Hepatic stellate cell (primary cell): Measurements from ENCODE around the gene TDG.
"Not testable (repeated sequence)": the region's sequence is repeated elsewhere in the genome, so short reads cannot be mapped to it uniquely, and the experiment has no call there.

Source experiments
- DNase-seq: peaks from one replicate; pipeline ENCODE4 v3.0.0; 2011; ENCODE audit warnings: low spot score

TDG gene

GRCh38 chr12:103960616-103961227 is 5.0 kb upstream of the TDG start:
- DNase-seq = no peak

- DNase-seq = no peak
Measured at GRCh38 chr12:103962493-103962892, 3.2 kb upstream of the TDG start.

GRCh38 chr12:103964805-103965204 is 867 bp upstream of the TDG start:
- no peak for DNase-seq

GRCh38 chr12:103965255-103965589 is 450 bp upstream of the TDG start:
- DNase-seq = no peak

- DNase-seq = no peak
Measured at GRCh38 chr12:103966736-103967135, 1.1 kb downstream of the TDG start.

GRCh38 chr12:103969391-103969790 is 3.7 kb downstream of the TDG start:
- DNase-seq = peak; percentile 29

GRCh38 chr12:103973909-103974308 is 8.2 kb downstream of the TDG start:
- no peak for DNase-seq

- no peak for DNase-seq
Measured at GRCh38 chr12:103975368-103975767, 9.7 kb downstream of the TDG start.

- no peak for DNase-seq
Measured at GRCh38 chr12:103978384-103978982, 12.8 kb downstream of the TDG start.

- DNase-seq = no peak
Measured at GRCh38 chr12:103986829-103987228, 21.2 kb downstream of the TDG start.

- no peak for DNase-seq
Measured at GRCh38 chr12:103994235-103994634, 28.6 kb downstream of the TDG start.

GRCh38 chr12:103996595-103996994 is 30.9 kb downstream of the TDG start:
- DNase-seq = no peak

GRCh38 chr12:103997286-103997900 is 31.7 kb downstream of the TDG start:
- no peak for DNase-seq

GRCh38 chr12:103998976-103999375 is 33.3 kb downstream of the TDG start:
- DNase-seq = no peak

GRCh38 chr12:104000807-104001434 is 35.2 kb downstream of the TDG start:
- no peak for DNase-seq

- DNase-seq = no peak
Measured at GRCh38 chr12:104002686-104003085, 37.0 kb downstream of the TDG start.

GRCh38 chr12:104003596-104003995 is 37.9 kb downstream of the TDG start:
- DNase-seq = no peak

GRCh38 chr12:104006929-104007328 is 41.3 kb downstream of the TDG start:
- peak; percentile 60 for DNase-seq

- no peak for DNase-seq
Measured at GRCh38 chr12:104010121-104010520, 44.4 kb downstream of the TDG start.

- no peak for DNase-seq
Measured at GRCh38 chr12:104010606-104011169, 45.0 kb downstream of the TDG start.

- peak; percentile 68 for DNase-seq
Measured at GRCh38 chr12:104011253-104011652, 45.6 kb downstream of the TDG start.

- DNase-seq = no peak
Measured at GRCh38 chr12:104012331-104012730, 46.7 kb downstream of the TDG start.

- not testable (repeated sequence) for DNase-seq
Measured at GRCh38 chr12:104021862-104022261, 56.2 kb downstream of the TDG start.
